Measurements from ENCODE around the gene PPP5C.
"Not testable (repeated sequence)": the region's sequence is repeated elsewhere in the genome, so short reads cannot be mapped to it uniquely, and the experiment has no call there.

PPP5C gene

GRCh38 chr19:46407856-46408663 is 61.2 kb downstream of the PPP5C start:
- Histone ChIP-seq H3K4me1 (ENCODE audit: control insufficient read depth, insufficient read depth, low read length) (peaks cover 5% of the 10 kb centered on the region), H3K4me3 (ENCODE audit: low read length) (peak overlapping the region; percentile 20; the same call in 1 of the 2 replicates), H3K36me3 (ENCODE audit: control insufficient read depth, insufficient read depth, low read length) (no peaks in the 10 kb centered on the region), H3K27me3 (ENCODE audit: control insufficient read depth, insufficient read depth, low read length) (no peaks in the 10 kb centered on the region), H3K27ac (ENCODE audit: low read length) (no peak overlapping the region), H3K9me3 (ENCODE audit: control insufficient read depth, insufficient read depth, low read length) (no peaks in the 10 kb centered on the region)
- DNase-seq (ENCODE audit: low read depth, low spot score), result no peak
- no CpG with 5 or more reads among the region's 23 CpGs for WGBS (ENCODE audit: insufficient coverage, insufficient read length)

DNA sequence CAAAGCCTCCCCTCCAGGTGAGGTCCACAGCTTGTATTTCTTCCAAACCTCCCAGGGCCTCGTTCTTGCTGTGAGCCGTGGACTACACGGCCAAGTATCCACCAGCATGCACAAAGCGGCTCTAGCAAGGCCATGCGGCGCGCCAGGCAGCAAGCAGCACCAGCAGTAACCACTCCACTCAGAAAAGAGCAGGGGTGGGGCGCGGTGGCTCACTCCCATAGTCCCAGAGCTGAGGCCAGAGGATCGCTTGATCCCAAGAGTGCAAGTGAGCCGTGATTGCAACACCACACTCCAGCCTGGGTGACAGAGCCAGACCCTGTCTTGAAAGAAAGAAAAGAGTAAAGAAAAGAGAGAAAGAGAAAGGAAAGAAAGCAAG is 61.8 kb downstream of the PPP5C start:
- no CpG with 5 or more reads among the region's 11 CpGs for WGBS (ENCODE audit: insufficient coverage, insufficient read length)
- no peak for DNase-seq (ENCODE audit: low read depth, low spot score)
- no peaks in the 10 kb centered on the region for H3K9me3 ChIP-seq (ENCODE audit: control insufficient read depth, insufficient read depth, low read length)
- H3K27ac ChIP-seq (ENCODE audit: low read length), result no peak overlapping the region
- peak overlapping the region; percentile 20; the same call in 1 of the 2 replicates for H3K4me3 ChIP-seq (ENCODE audit: low read length)
- peaks cover 5% of the 10 kb centered on the region for H3K4me1 ChIP-seq (ENCODE audit: control insufficient read depth, insufficient read depth, low read length)
- H3K36me3 ChIP-seq (ENCODE audit: control insufficient read depth, insufficient read depth, low read length), result no peaks in the 10 kb centered on the region
- no peaks in the 10 kb centered on the region for H3K27me3 ChIP-seq (ENCODE audit: control insufficient read depth, insufficient read depth, low read length)

DNA sequence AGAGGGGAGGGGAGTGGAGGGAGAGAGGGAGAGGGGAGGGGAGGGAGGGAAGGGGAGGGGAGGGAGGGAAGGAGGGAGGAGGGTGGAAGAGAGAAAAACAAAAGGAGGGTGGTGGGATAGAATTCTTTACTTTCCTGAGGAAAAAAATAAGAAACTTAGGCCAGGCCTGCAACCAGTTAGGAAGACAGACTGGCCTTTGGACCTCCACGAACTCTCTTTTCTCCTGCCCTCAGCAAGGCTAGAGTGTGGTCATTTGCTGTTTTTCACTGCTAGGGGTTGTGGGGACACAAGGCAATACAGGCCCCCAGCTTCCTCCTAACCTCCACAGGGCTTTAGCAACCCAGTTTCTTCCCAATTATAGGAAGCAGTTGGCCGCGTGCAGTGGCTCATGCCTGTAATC is 62.3 kb downstream of the PPP5C start:
- Histone ChIP-seq H3K36me3 (ENCODE audit: control insufficient read depth, insufficient read depth, low read length) (no peaks in the 10 kb centered on the region), H3K4me1 (ENCODE audit: control insufficient read depth, insufficient read depth, low read length) (peaks cover 6% of the 10 kb centered on the region), H3K9me3 (ENCODE audit: control insufficient read depth, insufficient read depth, low read length) (no peaks in the 10 kb centered on the region), H3K27me3 (ENCODE audit: control insufficient read depth, insufficient read depth, low read length) (no peaks in the 10 kb centered on the region), H3K27ac (ENCODE audit: low read length) (no peak overlapping the region), H3K4me3 (ENCODE audit: low read length) (no peak overlapping the region)
- no CpG with 5 or more reads among the region's 3 CpGs for WGBS (ENCODE audit: insufficient coverage, insufficient read length)
- DNase-seq (ENCODE audit: low read depth, low spot score), result no peak

DNA sequence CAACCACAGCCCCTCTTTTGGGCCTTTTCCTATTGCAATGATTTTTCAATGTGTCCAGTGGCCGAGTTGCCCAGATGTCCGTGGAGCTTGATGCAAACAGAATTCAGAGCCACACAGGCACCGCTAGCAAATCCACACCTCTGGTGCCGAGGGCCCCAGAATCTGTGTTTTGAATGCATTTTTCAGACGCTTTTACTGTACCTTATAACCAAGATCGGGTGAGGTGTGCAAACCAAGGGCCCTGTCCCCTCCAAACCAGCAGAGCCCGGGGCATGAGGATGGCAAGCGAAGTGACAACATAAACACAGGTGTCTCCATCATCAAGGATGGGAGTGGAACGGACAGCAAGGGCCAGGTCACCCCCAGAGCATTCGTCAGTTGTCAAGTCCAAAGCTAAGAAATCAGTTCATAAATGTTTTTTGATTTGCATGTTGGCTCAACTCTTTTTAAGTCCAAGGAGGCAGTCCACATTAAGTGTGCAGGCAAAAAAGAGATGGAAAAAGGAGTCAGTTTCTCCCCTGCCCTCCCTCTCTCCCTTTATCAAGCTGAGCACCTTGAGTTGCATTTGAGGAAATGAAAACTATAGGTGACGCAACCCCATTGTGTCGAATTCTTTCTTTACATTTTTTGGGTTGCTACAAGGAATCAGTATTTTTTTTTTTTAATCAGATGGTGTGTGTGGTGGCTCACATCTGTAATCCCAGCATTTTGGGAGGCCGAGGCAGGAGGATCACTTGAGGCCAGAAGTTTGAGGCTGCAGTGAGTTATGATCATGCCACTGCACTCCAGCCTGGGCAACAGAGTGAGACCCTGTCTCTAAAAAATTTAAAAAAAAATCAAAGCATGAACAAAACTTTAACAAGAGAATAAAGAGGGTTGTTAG is 63.6 kb downstream of the PPP5C start:
- peaks cover 6% of the 10 kb centered on the region for H3K4me1 ChIP-seq (ENCODE audit: control insufficient read depth, insufficient read depth, low read length)
- no peaks in the 10 kb centered on the region for H3K9me3 ChIP-seq (ENCODE audit: control insufficient read depth, insufficient read depth, low read length)
- H3K27ac ChIP-seq (ENCODE audit: low read length), result no peak overlapping the region
- DNase-seq (ENCODE audit: low read depth, low spot score), result no peak
- no CpG with 5 or more reads among the region's 13 CpGs for WGBS (ENCODE audit: insufficient coverage, insufficient read length)
- no peaks in the 10 kb centered on the region for H3K36me3 ChIP-seq (ENCODE audit: control insufficient read depth, insufficient read depth, low read length)
- H3K4me3 ChIP-seq (ENCODE audit: low read length), result no peak overlapping the region
- H3K27me3 ChIP-seq (ENCODE audit: control insufficient read depth, insufficient read depth, low read length), result no peaks in the 10 kb centered on the region

DNA sequence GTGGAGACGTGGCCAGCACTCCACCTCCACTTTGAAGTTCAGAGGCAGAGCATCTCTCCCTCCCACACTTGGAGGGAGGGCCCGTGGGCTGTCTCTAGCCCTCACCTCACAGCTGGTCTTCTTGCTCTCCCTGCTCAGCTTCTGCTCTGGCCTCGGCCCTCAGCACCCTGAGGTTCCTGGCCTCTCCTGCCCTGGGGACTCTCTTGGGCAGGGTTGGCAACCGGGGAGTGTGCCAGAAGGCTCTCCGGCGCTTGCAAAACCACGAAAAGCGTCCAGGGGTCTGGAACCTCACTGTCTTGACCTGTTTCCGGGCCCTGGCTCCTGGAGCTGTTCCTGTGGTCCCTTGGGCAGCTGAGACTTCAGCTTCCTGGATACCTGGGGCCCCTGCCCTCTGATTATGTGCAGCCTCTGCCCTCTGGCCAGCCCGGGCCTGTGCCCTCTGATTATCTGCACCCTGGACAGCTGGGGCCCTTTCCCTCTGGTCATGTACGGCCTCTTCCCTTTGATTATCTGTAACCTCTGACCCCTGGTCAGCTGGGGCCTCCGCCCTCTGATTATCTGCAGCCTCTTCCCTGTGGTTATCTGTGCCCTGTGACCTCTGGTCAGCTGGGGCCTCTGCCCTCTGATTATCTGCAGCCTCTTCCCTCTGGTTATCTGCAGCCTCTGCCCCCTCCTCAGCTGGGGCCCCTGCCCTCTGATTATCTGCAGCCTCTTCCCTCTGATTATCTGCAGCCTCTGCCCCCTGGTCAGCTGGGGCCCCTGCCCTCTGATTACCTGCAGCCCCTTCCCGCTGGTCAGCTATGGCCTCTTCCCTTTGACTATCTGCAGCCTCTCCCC is 64.4 kb downstream of the PPP5C start:
- no peaks in the 10 kb centered on the region for H3K27me3 ChIP-seq (ENCODE audit: control insufficient read depth, insufficient read depth, low read length)
- no peak for DNase-seq (ENCODE audit: low read depth, low spot score)
- peaks cover 6% of the 10 kb centered on the region for H3K4me1 ChIP-seq (ENCODE audit: control insufficient read depth, insufficient read depth, low read length)
- H3K9me3 ChIP-seq (ENCODE audit: control insufficient read depth, insufficient read depth, low read length), result no peaks in the 10 kb centered on the region
- WGBS (ENCODE audit: insufficient coverage, insufficient read length), result no CpG with 5 or more reads among the region's 13 CpGs
- no peak overlapping the region for H3K27ac ChIP-seq (ENCODE audit: low read length)
- no peaks in the 10 kb centered on the region for H3K36me3 ChIP-seq (ENCODE audit: control insufficient read depth, insufficient read depth, low read length)
- peak overlapping the region; percentile 65; the same call in 1 of the 2 replicates for H3K4me3 ChIP-seq (ENCODE audit: low read length)

DNA sequence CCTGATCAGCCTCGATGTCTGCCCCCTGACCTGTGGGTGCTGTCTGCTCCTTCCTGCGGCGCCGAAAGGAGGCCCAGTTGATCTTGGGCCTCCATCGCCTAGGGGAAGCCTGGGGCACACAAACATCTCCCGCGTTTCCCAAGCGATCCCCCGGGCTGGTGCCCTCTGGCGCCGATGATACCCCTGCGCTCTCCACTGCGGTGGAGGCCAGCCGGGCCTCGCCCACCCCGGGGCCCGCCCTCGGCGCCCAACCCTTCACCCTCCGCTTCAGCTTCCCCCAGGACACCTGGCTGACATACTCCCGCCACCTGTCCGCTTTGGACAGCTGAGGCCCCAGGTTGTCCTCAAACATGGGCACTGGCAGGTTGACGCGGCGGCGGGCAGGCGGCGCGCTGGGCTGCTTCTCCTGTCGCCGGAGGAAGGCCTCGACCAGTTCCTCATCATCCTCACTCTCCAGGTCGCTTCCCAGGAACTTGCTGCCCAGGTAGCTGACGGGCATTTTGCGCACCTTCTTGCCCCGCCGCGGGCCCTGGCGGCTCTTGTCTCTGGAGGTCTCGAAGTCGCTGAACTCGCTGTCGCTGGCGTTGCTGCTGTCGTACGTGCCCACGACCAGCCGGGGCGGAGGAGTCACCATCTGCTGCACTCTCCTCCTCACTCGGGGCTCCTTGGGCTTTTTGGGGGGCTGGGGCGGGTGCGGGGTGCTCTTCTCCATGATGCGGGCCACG is 65.2 kb downstream of the PPP5C start:
- Histone ChIP-seq H3K4me3 (ENCODE audit: low read length) (peak overlapping the region; percentile 65; the same call in 1 of the 2 replicates), H3K9me3 (ENCODE audit: control insufficient read depth, insufficient read depth, low read length) (no peaks in the 10 kb centered on the region), H3K36me3 (ENCODE audit: control insufficient read depth, insufficient read depth, low read length) (no peaks in the 10 kb centered on the region), H3K27me3 (ENCODE audit: control insufficient read depth, insufficient read depth, low read length) (no peaks in the 10 kb centered on the region), H3K27ac (ENCODE audit: low read length) (no peak overlapping the region), H3K4me1 (ENCODE audit: control insufficient read depth, insufficient read depth, low read length) (peaks cover 6% of the 10 kb centered on the region)
- no peak for DNase-seq (ENCODE audit: low read depth, low spot score)
- no CpG with 5 or more reads among the region's 54 CpGs for WGBS (ENCODE audit: insufficient coverage, insufficient read length)

GRCh38 chr19:46412650-46413261 is 65.9 kb downstream of the PPP5C start:
- DNase-seq (ENCODE audit: low read depth, low spot score), result no peak
- Histone ChIP-seq H3K9me3 (ENCODE audit: control insufficient read depth, insufficient read depth, low read length) (no peaks in the 10 kb centered on the region), H3K27me3 (ENCODE audit: control insufficient read depth, insufficient read depth, low read length) (no peaks in the 10 kb centered on the region), H3K4me3 (ENCODE audit: low read length) (peak overlapping the region; percentile 65; the same call in 1 of the 2 replicates), H3K27ac (ENCODE audit: low read length) (no peak overlapping the region), H3K36me3 (ENCODE audit: control insufficient read depth, insufficient read depth, low read length) (no peaks in the 10 kb centered on the region), H3K4me1 (ENCODE audit: control insufficient read depth, insufficient read depth, low read length) (peaks cover 6% of the 10 kb centered on the region)
- no CpG with 5 or more reads among the region's 29 CpGs for WGBS (ENCODE audit: insufficient coverage, insufficient read length)

DNA sequence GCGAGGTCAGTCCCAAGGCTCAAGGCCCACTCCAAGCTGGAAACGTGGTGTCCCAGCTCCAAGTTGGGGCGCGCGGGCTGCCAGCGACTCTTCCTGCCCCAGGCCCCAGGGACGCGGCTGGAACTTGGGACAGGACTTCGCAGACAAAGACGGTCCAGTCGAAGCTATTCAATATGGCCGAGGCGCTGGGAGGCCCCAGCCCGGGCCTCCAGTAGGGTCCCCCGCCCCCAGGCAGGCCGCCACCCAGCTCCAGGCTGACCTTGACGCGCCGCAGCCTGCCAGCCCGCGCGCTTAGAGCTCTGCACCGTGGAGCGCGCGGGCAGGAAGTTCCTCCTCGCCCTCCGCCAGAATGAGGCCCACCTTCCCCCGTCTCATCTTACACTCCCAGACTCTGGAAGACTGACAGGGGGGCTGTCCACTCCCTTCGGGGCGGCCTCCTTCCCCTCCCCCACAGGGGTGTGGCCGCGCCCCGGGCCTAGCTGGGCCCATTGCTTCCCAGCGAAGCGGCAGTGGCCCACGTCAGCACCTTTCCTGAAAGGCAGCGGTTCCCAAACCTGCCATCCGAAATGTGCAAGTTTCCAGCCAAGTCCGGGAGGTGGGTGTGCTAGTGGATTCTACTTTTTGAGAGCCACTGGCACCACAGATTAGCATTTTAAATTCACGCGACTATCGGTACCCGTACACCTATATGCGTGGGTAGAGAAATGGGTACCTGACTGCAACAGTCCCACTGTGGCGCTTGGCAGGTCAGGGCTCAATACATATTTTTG is 66.6 kb downstream of the PPP5C start, which contains the start of gene CCDC8:
CCDC8 (minus strand) TSS at position 303 of the 770 bp plus-strand sequence. CDS start 754 bp downstream, outside the sequence.
- Histone ChIP-seq H3K27ac (ENCODE audit: low read length) (no peak within 1 kb of the TSS), H3K36me3 (ENCODE audit: control insufficient read depth, insufficient read depth, low read length) (no peaks in the 10 kb centered on the region), H3K9me3 (ENCODE audit: control insufficient read depth, insufficient read depth, low read length) (no peaks in the 10 kb centered on the region), H3K27me3 (ENCODE audit: control insufficient read depth, insufficient read depth, low read length) (no peaks in the 10 kb centered on the region), H3K4me3 (ENCODE audit: low read length) (peak within 1 kb of the TSS; percentile 65; the same call in 1 of the 2 replicates), H3K4me1 (ENCODE audit: control insufficient read depth, insufficient read depth, low read length) (peaks cover 4% of the 10 kb centered on the region; the same call in 1 of the 2 replicates)
- peak; percentile 82 for DNase-seq (ENCODE audit: low read depth, low spot score)
- no CpG with 5 or more reads among the region's 46 CpGs for WGBS (ENCODE audit: insufficient coverage, insufficient read length)

GRCh38 chr19:46414899-46415298 is 68.0 kb downstream of the PPP5C start:
- H3K4me1 ChIP-seq (ENCODE audit: control insufficient read depth, insufficient read depth, low read length); H3K4me3 ChIP-seq (ENCODE audit: low read length); H3K27ac ChIP-seq (ENCODE audit: low read length); H3K9me3 ChIP-seq (ENCODE audit: control insufficient read depth, insufficient read depth, low read length); H3K36me3 ChIP-seq (ENCODE audit: control insufficient read depth, insufficient read depth, low read length); DNase-seq (ENCODE audit: low read depth, low spot score); H3K27me3 ChIP-seq (ENCODE audit: control insufficient read depth, insufficient read depth, low read length): not testable (repeated sequence)
- no CpG with 5 or more reads among the region's 22 CpGs for WGBS (ENCODE audit: insufficient coverage, insufficient read length)

Measured in iPS DF 6.9 (cell line).